DMS79 (cell line): ENCODE measurements around the gene ADAMTS14.

Experiments
- DNase-seq: peaks from one replicate; lab custom pipeline; 2025; lab: John Stamatoyannopoulos, UW

The ADAMTS14 gene

DNA sequence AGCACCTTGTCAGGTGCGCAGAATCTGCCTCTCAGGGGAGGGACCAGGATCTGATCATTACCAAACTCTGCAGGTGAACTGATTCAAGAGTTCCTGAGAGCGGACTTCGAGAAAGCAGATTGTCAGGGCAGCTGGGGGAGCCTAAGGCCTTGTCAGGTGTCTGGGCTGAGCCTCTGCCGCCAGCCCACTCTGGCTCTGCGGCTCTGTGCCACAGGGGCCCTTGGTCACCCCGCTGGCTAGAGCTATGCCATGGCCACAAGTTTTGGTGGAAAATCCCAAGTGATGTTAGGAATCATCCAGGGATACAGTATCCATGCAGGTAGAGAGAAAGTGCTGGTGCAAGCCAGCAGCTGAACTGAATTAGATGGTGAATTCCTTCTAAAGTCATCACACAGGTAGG, 4.2 kb downstream of the ADAMTS14 start:
- DNase-seq = no peak

GRCh38 chr10:70677016-70677415, 4.7 kb downstream of the ADAMTS14 start:
- DNase-seq = no peak

GRCh38 chr10:70677620-70678249, 5.4 kb downstream of the ADAMTS14 start:
- no peak for DNase-seq

DNA sequence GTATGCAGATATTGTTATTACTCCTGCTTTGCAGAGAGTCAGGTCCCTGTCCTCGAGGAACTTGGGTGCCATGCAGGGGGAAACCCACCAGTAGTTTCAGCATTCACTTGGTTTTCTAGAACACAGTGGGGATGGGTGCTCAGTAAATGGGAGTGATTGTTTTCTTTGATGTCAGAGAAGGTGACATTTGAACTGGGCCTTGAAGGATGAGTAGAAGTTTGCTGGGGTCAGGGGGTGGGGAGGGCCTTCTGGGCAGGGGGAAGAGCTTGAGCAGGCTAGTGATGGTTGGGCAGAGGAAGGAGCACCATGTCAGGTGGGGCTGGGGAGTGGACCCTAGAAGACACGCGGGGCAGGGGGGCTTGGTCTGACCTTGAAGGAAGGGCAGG, 5.9 kb downstream of the ADAMTS14 start:
- DNase-seq = no peak

DNA sequence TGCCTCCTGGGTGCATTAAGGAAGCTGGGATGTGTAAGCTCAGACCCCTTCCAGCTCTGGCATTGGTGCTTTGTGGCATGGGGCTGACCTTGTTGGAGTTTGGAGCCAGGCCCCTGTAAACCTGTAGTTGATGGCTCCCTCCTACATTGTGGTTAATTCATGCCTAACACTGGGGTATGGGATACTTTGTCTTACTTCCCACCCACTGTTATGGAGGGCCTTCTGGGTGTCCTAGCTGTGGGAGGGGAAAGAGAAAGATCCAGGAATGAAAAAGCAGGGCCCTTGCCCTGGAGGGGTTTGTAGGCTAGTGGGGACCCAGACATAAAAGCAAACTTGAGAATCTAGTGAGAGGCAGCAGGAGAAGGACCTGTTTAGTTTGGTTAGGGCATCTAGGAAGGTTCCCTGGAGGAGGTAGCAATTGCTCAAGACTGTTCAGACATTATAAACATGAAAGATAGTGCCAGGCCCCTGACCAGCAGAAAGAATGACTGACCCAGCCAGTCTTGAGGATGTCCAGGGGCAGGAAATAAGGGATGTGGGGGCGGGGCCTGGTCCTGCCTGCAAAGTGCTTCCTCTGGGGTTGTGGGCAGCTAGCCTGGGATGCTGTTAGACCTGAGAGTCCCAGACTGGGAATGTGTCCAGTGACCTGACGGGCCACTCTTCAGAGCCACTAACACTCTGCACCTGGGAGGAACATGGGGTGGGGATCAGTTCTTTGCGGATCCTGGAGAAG, 6.6 kb downstream of the ADAMTS14 start:
- no peak for DNase-seq

- no peak for DNase-seq
Measured at GRCh38 chr10:70679498-70679897, 7.2 kb downstream of the ADAMTS14 start.

DNA sequence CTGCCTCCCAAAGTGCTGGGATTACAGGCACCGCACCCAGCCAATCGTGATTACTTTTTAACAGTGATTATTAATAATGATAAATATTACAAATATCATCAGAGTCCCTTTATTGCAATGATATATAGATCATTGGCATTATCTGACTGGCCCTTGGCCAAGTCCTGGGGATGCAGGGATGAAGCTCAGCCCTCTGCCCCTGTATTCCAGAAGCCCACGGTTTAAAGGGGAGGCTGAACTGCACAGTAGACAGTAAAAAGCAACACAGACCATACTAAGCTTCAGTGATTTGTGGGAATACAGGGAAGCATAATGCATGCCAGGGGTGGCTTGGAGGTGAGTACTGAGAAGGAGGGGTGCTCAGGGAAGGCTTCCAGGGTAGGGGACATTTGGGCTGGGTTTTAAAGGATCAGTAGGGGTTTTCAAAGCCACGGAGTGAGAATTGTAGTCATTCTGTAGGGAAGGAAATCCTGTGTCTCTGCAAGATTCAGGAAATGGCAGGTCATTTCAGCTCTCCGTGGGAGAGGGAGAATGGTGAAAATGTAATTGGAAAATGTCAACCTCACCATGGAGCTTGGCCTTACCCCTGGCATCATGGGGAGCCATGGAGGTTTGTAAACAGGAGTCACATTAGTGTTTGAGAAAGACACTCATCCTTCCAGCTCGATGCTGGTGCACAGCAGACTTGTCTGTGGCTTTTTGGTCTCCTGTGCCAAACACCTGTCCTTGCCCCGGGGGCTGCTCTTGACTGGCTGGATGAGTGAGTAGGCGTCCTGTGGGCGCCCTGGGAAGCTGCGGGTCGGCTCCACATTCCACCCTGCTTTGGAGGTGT, 8.8 kb downstream of the ADAMTS14 start:
- no peak for DNase-seq

DNA sequence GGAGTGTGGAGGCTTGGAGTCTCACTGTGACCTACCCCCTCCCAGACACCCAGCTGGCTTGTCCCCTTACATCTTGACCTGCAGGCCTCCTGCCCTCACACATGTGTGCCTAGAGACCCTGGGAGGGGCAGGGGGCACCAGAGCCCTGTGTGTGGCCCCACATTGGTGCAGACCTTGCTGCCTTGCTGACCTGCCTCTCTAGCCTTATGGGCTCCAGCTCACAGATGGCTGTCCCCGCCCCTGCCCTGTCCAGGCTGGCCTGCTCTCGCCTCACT, 9.4 kb downstream of the ADAMTS14 start:
- DNase-seq = no peak

DNA sequence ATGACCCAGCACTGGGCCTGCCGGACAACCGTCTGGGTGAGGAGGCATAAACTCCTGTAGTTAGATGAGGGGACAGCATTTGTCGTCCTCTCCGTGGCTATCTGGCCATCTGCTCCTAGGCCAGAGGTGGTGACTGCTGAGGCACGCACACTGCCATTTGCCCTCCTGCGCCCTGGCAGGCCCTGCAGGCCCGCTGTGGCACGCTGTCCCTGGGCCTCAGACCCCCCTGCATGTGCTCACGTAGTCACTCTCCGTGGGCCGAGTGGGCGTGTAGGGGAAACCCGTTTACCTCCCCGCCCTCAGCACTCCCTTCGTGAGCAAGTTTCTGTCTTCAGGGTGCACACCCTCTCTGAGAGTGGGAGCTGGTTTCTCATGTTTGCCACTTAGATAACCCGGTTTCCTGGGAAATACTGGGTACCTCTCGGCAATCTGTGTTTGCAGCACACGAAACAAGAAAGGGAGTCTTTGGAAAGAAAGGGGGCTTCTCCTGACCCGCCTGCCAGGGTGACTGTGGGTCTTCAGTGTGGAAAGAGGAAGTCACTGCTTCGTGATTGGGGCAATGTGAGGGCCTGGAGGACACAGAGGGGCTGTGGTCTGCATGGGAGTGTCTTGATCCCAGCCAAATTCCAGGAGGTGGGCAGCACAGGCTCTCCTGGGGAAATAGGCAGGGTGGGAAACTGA, 10.8 kb downstream of the ADAMTS14 start:
- DNase-seq = no peak

- DNase-seq = no peak
Measured at GRCh38 chr10:70683601-70683934, 11.3 kb downstream of the ADAMTS14 start.

DNA sequence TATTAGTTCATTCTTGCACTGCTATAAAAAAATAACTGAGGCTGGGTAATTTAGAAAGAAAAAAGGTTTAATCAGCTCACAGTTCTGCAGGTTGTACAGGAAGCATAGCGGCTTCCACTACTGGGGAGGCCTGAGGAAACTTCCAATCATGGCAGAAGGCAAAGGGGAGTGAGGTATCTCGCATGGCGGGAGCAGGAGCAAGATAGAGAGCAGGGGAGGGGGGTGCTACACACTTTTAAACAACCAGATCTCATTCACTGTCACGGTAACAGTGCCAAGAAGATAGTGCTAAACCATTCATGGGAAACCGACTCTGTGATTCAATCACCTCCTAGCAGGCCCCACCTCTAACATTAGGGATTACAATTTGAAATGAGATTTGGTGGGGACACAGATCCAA, 11.6 kb downstream of the ADAMTS14 start:
- DNase-seq = no peak

GRCh38 chr10:70684374-70684773, 12.1 kb downstream of the ADAMTS14 start:
- DNase-seq = no peak

GRCh38 chr10:70684839-70685454, 12.6 kb downstream of the ADAMTS14 start:
- no peak for DNase-seq

- no peak for DNase-seq
Measured at GRCh38 chr10:70685455-70685911, 13.2 kb downstream of the ADAMTS14 start.

DNA sequence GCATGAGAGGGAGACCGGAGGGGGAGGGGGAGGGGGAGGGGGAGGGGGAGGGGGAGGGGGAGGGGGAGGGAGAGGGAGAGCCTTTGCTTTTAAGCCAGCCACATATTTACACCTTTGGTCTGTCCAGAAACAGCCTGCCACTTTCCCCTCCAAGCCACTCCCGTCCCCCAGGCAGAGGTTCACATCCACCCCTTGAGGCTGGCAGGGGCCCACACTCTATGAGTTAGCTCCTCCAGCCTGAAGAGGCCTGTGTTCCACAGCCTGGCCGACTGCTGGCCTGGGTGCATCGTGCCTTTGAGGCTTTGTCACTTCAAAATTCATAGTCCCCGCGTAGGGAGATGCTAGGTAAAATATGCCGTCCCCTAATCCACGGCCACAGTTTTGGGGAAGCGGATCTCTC, 16.5 kb downstream of the ADAMTS14 start:
- no peak for DNase-seq

- no peak for DNase-seq
Measured at GRCh38 chr10:70689661-70690060, 17.4 kb downstream of the ADAMTS14 start.

DNA sequence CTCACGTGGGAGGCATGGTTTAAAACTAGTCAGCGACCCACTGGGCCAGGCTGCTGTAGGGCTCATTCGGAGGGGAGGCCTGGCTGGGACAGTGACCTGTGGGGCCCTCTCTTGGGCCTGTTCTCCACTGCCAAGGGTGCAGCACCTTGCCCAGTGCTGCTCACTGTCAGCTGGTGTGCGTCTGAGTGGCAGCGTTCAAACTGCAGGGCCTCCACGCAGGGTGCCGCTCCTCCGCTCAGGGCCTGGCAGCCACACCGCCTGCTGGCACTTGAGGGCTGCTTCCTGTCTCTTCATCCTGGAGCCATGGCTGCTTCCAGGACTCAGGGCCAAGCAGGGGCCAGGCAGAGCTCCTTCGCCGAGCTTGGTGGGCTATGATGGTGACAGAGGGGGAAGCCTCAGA, 18.3 kb downstream of the ADAMTS14 start:
- no peak for DNase-seq

DNA sequence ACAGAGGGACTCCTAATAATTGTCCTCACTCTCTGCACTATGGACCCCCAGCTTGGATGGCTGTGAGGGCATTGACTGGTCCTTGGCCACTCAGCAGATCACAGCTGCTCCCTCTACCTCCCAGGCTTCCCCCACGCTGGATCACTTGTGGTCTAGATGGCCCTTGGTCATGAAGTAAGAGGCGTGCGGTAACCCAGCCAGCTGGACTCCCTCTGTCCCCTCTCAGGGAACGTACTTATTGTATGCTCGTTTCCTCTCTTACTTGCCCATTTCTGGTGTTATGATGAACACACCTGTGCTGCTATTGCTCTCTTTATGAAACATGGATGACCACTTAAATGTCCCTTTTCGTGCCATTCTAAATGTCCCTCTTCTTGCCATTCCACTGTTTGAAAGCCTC, 19.3 kb downstream of the ADAMTS14 start:
- DNase-seq = no peak

DNA sequence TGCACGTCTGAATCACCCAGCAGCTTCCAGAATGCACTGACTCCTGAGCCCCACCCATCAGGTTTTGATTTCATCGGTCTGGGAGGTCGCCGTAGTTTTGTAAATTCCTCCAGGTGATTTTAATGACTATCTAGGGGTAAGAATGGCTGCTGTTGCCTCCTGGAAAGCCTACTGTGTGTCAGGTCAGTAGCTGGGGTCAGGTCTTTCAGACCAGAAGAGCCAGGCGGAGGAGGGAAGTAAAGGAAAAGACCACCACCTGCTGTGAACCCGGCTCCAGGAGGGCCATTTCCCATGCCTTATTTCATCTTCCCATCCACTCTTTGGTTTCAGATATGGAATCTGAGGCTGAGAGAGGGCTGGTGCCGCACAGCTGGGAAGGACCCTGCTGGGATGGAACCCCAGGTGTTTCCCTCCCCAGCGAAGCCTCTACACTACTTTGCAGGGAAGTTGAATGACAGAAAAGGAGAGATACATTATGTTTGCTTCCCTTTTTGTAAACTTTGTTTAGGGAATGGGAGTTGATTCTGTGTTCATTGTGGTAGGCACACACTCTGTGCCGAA, 19.8 kb downstream of the ADAMTS14 start:
- no peak for DNase-seq

DNA sequence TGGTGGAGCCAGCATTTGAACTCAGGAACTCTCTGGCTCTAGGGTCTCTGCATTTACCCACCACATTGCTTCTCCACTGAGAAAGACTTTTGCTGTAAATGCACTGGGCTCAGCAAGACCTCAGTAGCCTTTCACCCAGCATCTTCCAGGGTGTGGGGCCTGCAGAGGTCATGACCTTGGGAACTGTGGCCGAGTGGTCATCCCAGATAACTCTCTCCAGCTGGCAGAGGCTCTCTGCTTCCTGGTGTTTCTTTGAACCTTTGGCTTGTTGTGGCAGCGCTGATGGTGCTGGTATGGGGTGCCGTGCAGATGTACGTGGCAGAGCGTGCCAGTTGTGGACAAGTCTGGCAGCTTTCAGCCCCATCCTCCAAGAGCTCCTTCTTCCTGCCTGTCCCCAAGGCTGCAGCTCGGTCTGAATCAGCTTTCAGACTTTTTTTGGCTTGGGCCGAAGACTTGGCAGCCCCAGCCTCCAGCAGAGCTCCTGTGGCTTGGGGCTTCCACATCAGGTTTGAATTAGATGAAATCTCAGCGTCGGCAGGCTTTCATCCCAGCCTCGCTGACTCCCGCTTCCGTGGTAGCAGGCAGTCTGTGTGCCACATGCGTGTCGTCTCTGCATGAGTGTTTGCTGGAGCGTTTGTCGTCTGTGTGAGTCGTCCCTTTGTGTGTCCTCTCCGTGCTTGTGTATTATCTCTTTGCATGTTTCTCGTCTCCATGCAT, 21.5 kb downstream of the ADAMTS14 start:
- DNase-seq = no peak

GRCh38 chr10:70694418-70695141, 22.3 kb downstream of the ADAMTS14 start:
- DNase-seq = no peak
